NCI-H2227 (cell line): ENCODE data around the gene GPR160.
"Not testable (repeated sequence)": the region's sequence is repeated elsewhere in the genome, so short reads cannot be mapped to it uniquely, and the experiment has no call there.

ENCODE experiments used
- DNase-seq: peaks from one replicate; lab custom pipeline; 2025; ENCODE audit not compliant: unreplicated experiment; lab: John Stamatoyannopoulos, UW

GPR160 gene

GRCh38 chr3:170037463-170038433 lies at the start of gene GPR160:
Gene GPR160 (plus strand): TSS chr3:170037995. CDS start chr3:170083973, 45,978 bp downstream.
- DNase-seq, result peak; percentile 74

GRCh38 chr3:169990431-169990830 lies 47.4 kb upstream of the GPR160 start:
- no peak for DNase-seq

- no peak for DNase-seq
These were observed 45.6 kb upstream of the GPR160 start for GRCh38 chr3:169992156-169992555.

GRCh38 chr3:169992781-169993180 lies 45.0 kb upstream of the GPR160 start:
- no peak for DNase-seq

- DNase-seq, result no peak
These were observed 44.0 kb upstream of the GPR160 start for GRCh38 chr3:169993761-169994160.

GRCh38 chr3:169996063-169996462 lies 41.7 kb upstream of the GPR160 start:
- no peak for DNase-seq

- no peak for DNase-seq
These were observed 39.1 kb upstream of the GPR160 start for GRCh38 chr3:169998668-169999131.

GRCh38 chr3:169999433-169999832 lies 38.4 kb upstream of the GPR160 start:
- DNase-seq, result no peak

GRCh38 chr3:170000051-170000450 lies 37.7 kb upstream of the GPR160 start:
- DNase-seq, result no peak

- DNase-seq, result no peak
These were observed 35.6 kb upstream of the GPR160 start for GRCh38 chr3:170002231-170002630.

- DNase-seq, result no peak
These were observed 34.9 kb upstream of the GPR160 start for GRCh38 chr3:170002879-170003278.

- DNase-seq, result no peak
These were observed 33.9 kb upstream of the GPR160 start for GRCh38 chr3:170003881-170004356.

- no peak for DNase-seq
These were observed 30.6 kb upstream of the GPR160 start for GRCh38 chr3:170007031-170007663.

GRCh38 chr3:170010498-170010897 lies 27.3 kb upstream of the GPR160 start:
- no peak for DNase-seq

GRCh38 chr3:170012683-170013400 lies 25.0 kb upstream of the GPR160 start:
- DNase-seq, result peak; percentile 29

GRCh38 chr3:170016057-170016456 lies 21.7 kb upstream of the GPR160 start:
- no peak for DNase-seq

- not testable (repeated sequence) for DNase-seq
These were observed 18.5 kb upstream of the GPR160 start for GRCh38 chr3:170019306-170019705.

GRCh38 chr3:170021083-170021482 lies 16.7 kb upstream of the GPR160 start:
- DNase-seq, result no peak

- no peak for DNase-seq
These were observed 15.5 kb upstream of the GPR160 start for GRCh38 chr3:170022336-170022735.

GRCh38 chr3:170023165-170023564 lies 14.6 kb upstream of the GPR160 start:
- DNase-seq, result no peak

- no peak for DNase-seq
These were observed 13.2 kb upstream of the GPR160 start for GRCh38 chr3:170024581-170024980.
